ENCODE results near the gene LSR.

LSR gene

DNA sequence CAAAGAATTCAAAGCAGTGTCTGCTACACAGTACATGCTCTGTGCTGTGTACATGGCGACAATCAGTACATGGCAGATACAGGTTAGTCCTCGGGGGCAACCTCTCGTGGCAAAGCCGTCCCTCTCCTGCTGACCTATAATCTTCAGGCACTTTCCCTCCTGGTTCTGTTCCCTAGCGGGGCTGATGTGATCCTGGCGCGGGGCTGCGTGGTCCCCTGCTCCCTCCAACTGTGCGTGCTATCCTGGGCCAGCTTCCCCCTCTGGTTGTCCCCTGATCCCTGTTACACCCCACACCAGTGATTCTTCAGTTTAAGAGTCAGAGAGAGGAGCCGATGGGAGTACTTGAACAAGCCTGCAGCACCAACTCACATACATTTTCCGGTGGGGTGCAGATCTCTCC, 55.2 kb downstream of the LSR start:
- DNase-seq: no peak

DNA sequence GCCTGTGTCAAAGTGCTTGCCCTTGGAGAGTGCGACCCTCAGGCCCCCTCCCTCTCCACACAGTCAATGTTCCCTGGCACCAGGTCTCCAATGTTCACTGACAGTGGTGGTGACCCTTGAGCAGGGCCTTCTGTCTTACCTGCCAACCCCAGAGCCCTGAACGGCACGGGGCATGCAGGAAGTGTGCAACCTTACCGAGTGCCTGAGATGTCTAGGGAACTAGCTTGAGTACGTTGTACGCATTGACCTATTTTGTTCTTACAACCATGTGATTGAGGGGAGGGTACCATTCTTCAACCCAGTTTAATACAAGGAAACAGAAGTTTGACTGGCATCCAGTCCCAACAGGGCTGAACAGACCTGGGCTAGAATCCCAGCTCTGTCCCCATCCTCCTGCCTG, 56.4 kb downstream of the LSR start:
- no peak for DNase-seq

- no peak for DNase-seq
Observed at GRCh38 chr19:35306473-35307246, 57.9 kb downstream of the LSR start.

- no peak for DNase-seq
Observed at GRCh38 chr19:35307931-35308330, 59.1 kb downstream of the LSR start.

DNA sequence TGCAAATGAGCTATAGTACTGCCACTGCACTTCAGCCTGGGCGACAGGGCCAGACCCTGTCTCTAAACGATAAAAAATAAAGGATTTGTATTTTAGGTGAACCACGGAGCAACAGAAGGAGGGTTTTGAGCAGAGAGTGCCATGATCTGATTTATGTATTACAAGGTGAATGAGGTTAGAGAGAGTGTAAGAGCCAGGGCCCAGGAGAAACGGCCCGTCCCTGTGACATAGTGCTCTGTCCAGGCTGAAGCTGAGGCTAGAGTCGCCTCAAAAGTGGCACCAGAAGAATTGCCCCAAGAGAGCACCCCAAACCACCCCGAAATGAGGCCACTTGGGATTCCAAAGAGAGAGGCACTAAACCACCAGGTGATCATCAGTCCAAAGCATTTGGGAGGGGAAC, 60.1 kb downstream of the LSR start:
- DNase-seq: no peak

DNA sequence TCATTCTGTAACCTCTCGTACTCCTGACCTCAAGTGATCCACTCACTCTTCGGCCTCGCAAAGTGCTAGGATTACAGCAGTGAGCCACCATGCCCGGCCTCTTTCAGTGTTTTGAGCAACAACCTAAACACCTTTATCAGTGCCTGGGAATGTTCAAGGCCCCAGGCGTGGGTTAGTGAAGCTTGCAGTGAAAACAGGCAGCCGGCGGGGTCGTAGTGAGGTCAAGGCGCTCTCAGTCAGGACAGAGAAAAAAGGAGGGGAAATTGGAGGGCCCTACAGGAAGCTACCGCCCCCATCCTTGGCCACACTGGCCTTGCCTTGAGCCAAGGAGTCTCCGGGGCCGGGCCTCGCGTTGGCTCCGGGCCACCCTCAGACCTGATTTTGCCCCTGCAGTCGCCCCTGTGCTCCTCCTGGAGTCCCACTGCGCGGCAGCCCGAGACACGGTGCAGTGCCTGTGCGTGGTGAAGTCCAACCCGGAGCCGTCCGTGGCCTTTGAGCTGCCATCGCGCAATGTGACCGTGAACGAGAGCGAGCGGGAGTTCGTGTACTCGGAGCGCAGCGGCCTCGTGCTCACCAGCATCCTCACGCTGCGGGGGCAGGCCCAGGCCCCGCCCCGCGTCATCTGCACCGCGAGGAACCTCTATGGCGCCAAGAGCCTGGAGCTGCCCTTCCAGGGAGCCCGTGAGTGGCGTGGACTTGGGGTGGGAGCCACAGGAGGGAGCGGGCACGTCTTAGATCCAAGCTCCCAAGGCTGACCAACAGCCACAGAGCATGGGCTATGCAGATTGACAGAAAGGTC, 60.9 kb downstream of the LSR start:
- DNase-seq: no peak

DNA sequence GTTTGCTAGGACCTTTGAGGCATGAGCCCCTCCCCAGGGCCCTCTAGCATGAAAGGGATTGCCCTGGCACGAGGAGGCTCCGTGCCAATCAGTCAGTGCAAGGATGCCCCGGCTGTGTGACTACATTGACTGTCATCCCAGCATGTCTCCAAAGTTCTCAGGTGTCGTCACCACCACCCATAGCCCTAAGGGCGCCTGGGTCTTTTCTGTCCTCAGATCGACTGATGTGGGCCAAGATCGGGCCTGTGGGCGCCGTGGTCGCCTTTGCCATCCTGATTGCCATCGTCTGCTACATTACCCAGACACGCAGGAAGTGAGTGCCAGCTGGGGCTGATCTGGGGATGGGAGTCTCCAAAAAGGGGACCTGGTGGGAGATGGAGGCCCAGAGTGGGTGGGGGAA, 61.5 kb downstream of the LSR start:
- DNase-seq: no peak

DNA sequence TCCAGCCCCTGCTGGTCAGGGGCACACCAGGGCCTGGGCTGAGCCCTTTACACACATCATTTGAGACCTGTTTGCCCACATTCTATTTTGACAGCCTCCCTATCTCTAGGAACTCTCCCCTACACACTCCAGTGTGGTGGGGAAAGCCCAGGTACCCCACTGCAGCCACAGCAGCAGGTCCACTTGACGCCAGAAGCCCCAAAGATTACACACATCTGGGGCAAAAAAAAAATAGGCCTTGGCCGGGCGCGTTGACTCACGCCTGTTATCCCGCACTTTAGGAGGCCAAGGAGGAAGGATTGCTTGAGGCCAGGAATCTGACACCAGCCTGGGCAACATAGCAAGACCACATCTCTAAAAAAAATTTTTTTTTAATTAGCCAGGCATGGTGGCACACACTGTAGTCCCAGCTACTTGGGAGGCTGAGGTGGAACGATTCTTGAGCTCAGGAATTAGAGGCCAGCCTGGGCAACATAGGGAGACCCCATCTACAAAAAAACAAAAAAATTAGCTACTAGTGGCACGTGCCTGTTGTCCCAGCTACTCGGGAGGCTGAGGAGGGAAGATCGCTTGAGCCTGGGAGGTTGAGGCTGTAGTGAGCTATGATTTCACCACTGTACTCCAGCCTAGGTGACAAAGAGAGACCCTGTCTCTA, 62.1 kb downstream of the LSR start:
- no peak for DNase-seq

DNA sequence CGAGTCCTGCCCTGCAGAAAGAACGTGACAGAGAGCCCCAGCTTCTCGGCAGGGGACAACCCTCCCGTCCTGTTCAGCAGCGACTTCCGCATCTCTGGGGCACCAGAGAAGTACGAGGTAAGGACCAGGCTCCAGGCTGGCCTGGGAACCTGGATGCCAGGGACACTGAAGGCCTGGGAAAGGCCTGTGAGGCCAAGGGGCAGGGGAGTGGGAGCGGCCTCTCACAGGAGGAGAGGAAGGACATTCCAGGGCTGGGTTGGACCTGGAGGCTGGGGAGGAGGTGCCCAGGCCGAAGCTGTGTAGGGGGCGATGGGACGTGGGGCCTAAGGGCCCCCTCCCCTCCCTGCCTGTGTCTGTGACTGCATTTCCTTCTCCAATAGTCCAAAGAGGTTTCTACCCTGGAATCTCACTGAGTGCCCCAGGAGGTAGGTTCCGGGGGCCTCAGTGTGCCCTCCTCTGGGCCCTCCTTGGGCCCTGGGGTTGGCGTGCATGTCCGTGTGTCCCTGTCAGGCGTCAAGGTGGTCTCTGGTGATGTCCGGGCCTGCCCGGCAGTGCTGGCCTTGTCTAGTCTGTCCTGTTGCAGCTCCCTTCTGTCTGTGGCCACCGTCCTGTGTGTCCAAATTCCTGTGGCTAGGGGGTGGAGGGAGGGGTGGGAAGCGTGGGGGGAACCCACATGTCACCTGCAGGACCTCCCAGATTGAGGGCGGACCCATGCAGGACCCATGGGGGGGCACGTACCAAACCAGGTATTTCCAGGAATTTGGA, 63.3 kb downstream of the LSR start:
- DNase-seq: no peak

- DNase-seq: no peak
Observed at GRCh38 chr19:35313587-35313986, 64.8 kb downstream of the LSR start.

- no peak for DNase-seq
Observed at GRCh38 chr19:35314031-35314430, 65.2 kb downstream of the LSR start.

GRCh38 chr19:35314858-35315470, 66.2 kb downstream of the LSR start:
- no peak for DNase-seq

DNA sequence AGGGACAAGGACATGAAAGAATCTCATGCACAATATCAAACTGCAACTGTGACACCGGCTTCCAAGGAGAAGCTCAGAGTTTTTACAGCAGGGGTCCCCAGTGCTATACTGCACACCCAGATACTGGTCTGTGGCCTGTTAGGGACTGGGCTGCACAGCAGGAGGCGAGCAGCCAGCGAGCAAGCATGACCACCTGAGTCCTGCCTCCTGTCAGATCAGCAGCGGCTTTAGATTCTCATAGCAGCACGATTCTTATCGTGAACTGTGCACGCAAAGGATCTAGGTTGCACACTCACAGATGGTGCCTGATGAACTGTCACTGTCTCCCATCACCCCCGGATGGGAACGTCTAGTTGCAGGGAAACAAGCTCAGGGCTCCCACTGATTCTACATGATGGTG, 67.1 kb downstream of the LSR start:
- DNase-seq: no peak

- no peak for DNase-seq
Observed at GRCh38 chr19:35316560-35316959, 67.8 kb downstream of the LSR start.
